ENCODE measurements around the gene ICAM2. TPM values are rescaled to one million over a fixed set of nuclear protein-coding genes. Genes with fewer than 3 reads are reported as not detected.
A peak's percentile ranks its signal among the peaks of the same experiment; 100 is the strongest.

Gene ICAM2
- total RNA-seq, 4 donors from 2014 or later: 39.7 to 82.4 (median 56.3) TPM

DNA sequence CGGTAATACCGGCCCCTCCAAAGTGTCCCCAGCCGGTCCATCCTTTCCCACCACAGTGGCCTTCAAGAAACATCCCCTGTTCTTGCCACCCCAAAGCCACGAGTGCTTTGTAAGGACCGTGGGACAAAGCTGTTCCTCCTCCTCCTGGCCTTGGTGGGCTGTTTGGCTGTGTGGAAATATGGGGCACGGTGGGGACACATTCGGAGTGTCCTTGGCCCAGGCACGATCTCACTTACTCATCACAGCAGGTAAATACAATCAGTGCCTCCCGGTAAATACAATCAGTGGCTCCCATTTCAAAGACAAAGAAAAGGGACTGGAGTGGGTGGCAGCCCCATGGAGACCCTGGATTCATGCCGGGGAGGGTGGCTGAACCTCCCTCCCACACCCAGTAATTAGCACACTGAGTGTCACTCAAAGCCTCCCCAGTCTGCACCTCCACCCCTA is 58.1 kb downstream of the ICAM2 start:
- in situ Hi-C loops (cut with MboI; ENCODE audit: low sequenced_read_pairs in 4 of 4): no loop called here
- Histone ChIP-seq H3K4me3 (no peak overlapping the region), H3K9me3 (no peaks in the 10 kb centered on the region), H3K36me3 (peaks cover 0 to 14% of the 10 kb centered on the region in 2 donors), H3K27ac (peak overlapping the region; percentile 96 to 100 (median 99)), H3K4me1 (peaks cover 58 to 61% of the 10 kb centered on the region in 2 donors), H3K27me3 (no peaks in the 10 kb centered on the region)
- DNase-seq: no peak
- ATAC-seq: no peak
- peak in 1 of 2 donors; percentile 13 for TF ChIP-seq POLR2A (IDR thresholded peaks at IDR 0.05)
- TF ChIP-seq, protein P1, sequence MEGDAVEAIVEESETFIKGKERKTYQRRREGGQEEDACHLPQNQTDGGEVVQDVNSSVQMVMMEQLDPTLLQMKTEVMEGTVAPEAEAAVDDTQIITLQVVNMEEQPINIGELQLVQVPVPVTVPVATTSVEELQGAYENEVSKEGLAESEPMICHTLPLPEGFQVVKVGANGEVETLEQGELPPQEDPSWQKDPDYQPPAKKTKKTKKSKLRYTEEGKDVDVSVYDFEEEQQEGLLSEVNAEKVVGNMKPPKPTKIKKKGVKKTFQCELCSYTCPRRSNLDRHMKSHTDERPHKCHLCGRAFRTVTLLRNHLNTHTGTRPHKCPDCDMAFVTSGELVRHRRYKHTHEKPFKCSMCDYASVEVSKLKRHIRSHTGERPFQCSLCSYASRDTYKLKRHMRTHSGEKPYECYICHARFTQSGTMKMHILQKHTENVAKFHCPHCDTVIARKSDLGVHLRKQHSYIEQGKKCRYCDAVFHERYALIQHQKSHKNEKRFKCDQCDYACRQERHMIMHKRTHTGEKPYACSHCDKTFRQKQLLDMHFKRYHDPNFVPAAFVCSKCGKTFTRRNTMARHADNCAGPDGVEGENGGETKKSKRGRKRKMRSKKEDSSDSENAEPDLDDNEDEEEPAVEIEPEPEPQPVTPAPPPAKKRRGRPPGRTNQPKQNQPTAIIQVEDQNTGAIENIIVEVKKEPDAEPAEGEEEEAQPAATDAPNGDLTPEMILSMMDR (IDR thresholded peaks at IDR 0.05 in 4 of 5, conservative IDR thresholded peaks at IDR 0.05 in 1 of 5): no peak
- intact Hi-C loops (cut with DNase I; ENCODE audit: low total_unique reads): no loop called here

- Histone ChIP-seq H3K27ac (peak overlapping the region; percentile 96 to 100 (median 99)), H3K4me3 (peak overlapping the region in 3 of 4 donors; percentile 24 to 28 (median 25)), H3K9me3 (no peaks in the 10 kb centered on the region), H3K27me3 (no peaks in the 10 kb centered on the region), H3K36me3 (peaks cover 0 to 15% of the 10 kb centered on the region in 2 donors), H3K4me1 (peaks cover 65 to 66% of the 10 kb centered on the region in 2 donors)
- peak; percentile 84 to 94 for DNase-seq
- intact Hi-C loops (cut with DNase I; ENCODE audit: low total_unique reads): loop anchor here (1.0 kb wide), 1 partner anchor 25 kb away; no protein-coding TSS in a partner anchor
- peak; percentile 63 to 65 for ATAC-seq
- in situ Hi-C loops (cut with MboI; ENCODE audit: low sequenced_read_pairs in 4 of 4): no loop called here
- TF ChIP-seq POLR2A (IDR thresholded peaks at IDR 0.05): peak; percentile 27 to 56
- TF ChIP-seq, protein P1 (IDR thresholded peaks at IDR 0.05 in 4 of 5, conservative IDR thresholded peaks at IDR 0.05 in 1 of 5): no peak
Measured at GRCh38 chr17:63961355-63962212, 58.8 kb downstream of the ICAM2 start.

GRCh38 chr17:63960430-63960829 is 60.0 kb downstream of the ICAM2 start:
- Histone ChIP-seq H3K4me1 (peaks cover 77% of the 10 kb centered on the region in 2 donors), H3K9me3 (no peaks in the 10 kb centered on the region), H3K36me3 (peaks cover 0 to 13% of the 10 kb centered on the region in 2 donors), H3K27me3 (no peaks in the 10 kb centered on the region), H3K4me3 (peak overlapping the region; percentile 2 to 28 (median 20)), H3K27ac (peak overlapping the region; percentile 96 to 100 (median 99))
- intact Hi-C loops (cut with DNase I; ENCODE audit: low total_unique reads): loop anchor here (1.0 kb wide), 1 partner anchor 14 kb away; no protein-coding TSS in a partner anchor
- TF ChIP-seq, protein P1 (IDR thresholded peaks at IDR 0.05 in 4 of 5, conservative IDR thresholded peaks at IDR 0.05 in 1 of 5): no peak
- no peak for TF ChIP-seq POLR2A (IDR thresholded peaks at IDR 0.05)
- in situ Hi-C loops (cut with MboI; ENCODE audit: low sequenced_read_pairs in 4 of 4): no loop called here
- ATAC-seq: peak; percentile 1
- DNase-seq: no peak

DNA sequence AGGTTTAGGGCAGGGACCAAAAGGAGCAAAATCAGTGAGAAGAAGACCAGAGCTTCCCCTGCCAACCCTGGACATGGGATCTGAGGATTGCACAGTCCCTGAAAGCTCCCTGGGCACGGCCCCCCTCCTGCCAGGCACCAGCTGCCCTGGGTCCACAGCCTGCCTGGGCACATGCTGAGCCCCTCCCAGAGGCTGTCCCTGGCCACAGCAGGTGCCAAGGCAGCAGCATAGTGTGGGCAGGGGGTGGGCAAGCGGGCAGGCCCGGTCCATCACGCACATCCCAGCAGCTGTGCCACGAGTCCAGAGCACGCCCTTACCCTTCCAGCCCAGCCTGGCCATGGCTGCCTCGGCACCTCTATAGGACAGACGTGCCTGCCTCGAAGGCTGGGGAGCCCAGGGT is 60.4 kb downstream of the ICAM2 start:
- in situ Hi-C loops (cut with MboI; ENCODE audit: low sequenced_read_pairs in 4 of 4) (no loop called here), intact Hi-C loops (cut with DNase I; ENCODE audit: low total_unique reads) (loop anchor here (1.0 kb wide), 1 partner anchor 14 kb away; no protein-coding TSS in a partner anchor)
- Histone ChIP-seq H3K27me3 (no peaks in the 10 kb centered on the region), H3K4me1 (peaks cover 79 to 82% of the 10 kb centered on the region in 2 donors), H3K4me3 (peak overlapping the region in 3 of 4 donors; percentile 2 to 28 (median 24)), H3K9me3 (no peaks in the 10 kb centered on the region), H3K27ac (peak overlapping the region; percentile 96 to 100 (median 99)), H3K36me3 (peaks cover 0 to 13% of the 10 kb centered on the region in 2 donors)
- ATAC-seq (peak; percentile 38 to 49), DNase-seq (peak; percentile 85 to 96)
- TF ChIP-seq, protein P1 (IDR thresholded peaks at IDR 0.05 in 4 of 5, conservative IDR thresholded peaks at IDR 0.05 in 1 of 5): peak in 1 of 5 experiments; percentile 31
- peak; percentile 50 to 72 for TF ChIP-seq POLR2A (IDR thresholded peaks at IDR 0.05)
